ENCODE data around the gene PCK1.

The PCK1 gene

DNA sequence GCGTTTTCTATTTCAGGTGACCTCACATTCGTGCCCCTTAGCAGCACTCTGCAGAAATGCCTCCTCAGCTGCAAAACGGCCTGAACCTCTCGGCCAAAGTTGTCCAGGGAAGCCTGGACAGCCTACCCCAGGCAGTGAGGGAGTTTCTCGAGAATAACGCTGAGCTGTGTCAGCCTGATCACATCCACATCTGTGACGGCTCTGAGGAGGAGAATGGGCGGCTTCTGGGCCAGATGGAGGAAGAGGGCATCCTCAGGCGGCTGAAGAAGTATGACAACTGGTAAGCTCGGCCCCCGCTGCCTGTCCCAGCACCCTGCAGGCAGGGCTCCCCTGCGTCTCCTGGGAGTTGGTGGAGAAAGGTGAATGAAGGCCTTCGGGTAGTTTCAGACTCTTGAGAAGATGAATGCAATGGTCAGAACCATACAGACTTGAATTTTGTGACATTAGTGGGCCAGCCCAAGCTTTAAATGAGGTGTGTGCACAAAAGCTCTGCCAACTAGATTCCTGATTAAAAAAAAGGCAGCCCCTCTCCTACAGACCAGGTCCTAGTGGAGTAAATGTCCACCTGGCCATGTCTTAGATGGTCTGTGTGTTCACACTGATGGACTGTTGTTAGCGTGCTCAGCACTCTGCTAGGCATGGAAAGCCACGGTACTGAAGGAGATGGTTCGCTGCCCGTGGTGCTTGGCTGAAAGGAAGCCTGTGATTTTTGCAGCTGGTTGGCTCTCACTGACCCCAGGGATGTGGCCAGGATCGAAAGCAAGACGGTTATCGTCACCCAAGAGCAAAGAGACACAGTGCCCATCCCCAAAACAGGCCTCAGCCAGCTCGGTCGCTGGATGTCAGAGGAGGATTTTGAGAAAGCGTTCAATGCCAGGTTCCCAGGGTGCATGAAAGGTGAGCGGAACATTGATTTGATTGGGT lies 708 bp downstream of the PCK1 start:
- FAIRE-seq, result no peak

DNA sequence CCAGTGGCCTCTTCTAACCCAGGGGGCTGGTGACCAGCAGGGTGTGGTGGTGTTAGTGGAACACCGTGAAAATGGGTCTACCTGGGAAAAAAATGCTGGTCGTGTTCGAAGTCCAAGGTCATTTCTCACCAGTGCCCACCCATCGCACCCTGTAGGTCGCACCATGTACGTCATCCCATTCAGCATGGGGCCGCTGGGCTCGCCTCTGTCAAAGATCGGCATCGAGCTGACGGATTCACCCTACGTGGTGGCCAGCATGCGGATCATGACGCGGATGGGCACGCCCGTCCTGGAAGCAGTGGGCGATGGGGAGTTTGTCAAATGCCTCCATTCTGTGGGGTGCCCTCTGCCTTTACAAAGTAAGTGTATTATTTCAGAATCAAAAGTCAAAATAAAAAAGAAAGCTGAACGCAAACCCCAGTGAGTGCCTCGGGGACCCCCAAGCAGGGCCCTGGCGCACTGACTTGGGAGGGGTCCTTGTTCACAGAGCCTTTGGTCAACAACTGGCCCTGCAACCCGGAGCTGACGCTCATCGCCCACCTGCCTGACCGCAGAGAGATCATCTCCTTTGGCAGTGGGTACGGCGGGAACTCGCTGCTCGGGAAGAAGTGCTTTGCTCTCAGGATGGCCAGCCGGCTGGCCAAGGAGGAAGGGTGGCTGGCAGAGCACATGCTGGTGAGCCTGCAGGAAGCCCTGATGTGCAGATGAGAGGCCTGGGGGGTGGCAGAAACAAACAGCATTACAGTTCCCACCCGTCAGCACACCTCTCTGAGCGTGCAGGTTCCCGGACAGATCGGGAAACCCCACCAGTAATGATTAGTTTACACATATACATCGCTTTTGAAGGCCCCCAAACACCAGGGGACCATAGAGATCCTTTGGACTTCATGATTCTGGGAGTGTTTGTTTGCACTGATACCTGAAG lies 1.9 kb downstream of the PCK1 start:
- FAIRE-seq, result no peak

DNA sequence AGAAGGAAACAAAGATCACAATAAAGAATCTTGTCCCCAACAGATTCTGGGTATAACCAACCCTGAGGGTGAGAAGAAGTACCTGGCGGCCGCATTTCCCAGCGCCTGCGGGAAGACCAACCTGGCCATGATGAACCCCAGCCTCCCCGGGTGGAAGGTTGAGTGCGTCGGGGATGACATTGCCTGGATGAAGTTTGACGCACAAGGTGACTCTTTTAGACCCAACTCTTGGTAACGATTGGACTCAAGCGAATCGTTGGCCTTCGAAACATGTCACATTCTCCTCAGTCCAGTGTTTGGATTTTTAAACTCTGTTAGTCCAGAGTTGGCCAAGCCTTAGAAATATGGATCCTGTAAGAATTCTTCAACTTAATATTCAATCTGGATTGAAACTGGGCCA lies 2.6 kb downstream of the PCK1 start:
- no peak for FAIRE-seq

DNA sequence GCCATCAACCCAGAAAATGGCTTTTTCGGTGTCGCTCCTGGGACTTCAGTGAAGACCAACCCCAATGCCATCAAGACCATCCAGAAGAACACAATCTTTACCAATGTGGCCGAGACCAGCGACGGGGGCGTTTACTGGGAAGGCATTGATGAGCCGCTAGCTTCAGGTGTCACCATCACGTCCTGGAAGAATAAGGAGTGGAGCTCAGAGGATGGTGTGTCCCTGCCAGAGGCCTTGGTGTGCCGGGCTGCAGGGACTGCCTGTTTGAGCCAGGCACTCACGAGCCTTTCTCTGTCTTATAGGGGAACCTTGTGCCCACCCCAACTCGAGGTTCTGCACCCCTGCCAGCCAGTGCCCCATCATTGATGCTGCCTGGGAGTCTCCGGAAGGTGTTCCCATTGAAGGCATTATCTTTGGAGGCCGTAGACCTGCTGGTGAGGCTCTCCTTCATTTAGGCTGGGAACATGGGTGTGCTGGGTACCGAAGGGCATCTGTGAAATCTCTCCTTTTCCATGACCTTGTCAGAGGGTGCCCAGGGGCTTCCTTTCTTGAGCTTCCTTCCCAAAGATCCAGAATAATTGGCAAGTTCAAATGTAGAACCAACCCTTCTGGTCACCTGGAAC lies 3.4 kb downstream of the PCK1 start:
- FAIRE-seq, result no peak

DNA sequence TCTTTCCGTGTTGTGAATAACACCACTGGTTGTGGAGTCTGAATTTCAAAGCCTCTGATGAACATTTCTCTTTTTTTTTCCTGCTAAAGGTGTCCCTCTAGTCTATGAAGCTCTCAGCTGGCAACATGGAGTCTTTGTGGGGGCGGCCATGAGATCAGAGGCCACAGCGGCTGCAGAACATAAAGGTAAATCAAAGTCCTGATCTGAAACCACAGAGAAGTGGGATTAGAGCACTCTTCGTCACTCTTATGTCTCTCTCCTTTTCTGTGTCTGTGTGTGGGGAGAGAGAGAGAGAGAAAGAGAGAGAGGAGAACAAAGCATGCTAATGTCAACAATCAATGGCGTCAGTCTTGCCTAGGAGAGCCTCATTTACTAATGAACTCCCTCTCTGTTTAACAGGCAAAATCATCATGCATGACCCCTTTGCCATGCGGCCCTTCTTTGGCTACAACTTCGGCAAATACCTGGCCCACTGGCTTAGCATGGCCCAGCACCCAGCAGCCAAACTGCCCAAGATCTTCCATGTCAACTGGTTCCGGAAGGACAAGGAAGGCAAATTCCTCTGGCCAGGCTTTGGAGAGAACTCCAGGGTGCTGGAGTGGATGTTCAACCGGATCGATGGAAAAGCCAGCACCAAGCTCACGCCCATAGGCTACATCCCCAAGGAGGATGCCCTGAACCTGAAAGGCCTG lies 4.2 kb downstream of the PCK1 start:
- no peak for FAIRE-seq

- FAIRE-seq, result no peak
These were observed 5.5 kb downstream of the PCK1 start for GRCh38 chr20:57566399-57566798.

DNA sequence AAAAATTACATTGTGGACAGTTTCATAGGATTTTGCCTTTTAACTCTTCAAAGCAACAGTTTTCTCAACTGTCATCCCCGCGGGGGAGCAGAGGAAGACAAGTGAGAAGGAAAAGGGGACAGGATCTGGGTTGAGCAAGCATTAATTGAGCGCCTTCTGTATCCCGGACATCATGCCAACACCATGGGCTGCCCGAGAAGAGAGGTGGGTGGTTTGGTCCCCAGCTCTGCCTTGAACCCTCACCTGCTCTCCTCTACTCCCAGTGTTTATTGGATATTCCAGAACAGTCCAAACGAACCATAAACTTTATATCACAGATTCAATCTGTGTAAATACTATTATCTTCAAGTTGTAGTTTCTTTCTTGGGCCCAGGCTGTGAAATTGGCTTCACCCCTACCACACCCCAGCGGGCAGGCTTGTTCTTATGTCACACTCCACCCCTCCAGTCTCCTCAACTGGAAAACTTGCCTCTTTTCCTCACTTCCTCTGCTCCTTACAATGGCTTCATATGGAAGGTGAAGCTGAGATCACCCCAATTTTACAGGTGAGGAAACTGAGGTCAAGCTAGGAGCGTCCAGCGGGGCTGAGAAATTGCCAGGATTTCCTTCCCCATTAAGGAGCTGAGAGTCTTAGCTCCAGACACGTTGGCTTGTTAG lies 6.0 kb downstream of the PCK1 start:
- no peak for FAIRE-seq

- FAIRE-seq, result no peak
These were observed 6.7 kb downstream of the PCK1 start for GRCh38 chr20:57567471-57568079.

- no peak for FAIRE-seq
These were observed 7.4 kb downstream of the PCK1 start for GRCh38 chr20:57568088-57568896.

- no peak for FAIRE-seq
These were observed 8.1 kb downstream of the PCK1 start for GRCh38 chr20:57568960-57569359.

DNA sequence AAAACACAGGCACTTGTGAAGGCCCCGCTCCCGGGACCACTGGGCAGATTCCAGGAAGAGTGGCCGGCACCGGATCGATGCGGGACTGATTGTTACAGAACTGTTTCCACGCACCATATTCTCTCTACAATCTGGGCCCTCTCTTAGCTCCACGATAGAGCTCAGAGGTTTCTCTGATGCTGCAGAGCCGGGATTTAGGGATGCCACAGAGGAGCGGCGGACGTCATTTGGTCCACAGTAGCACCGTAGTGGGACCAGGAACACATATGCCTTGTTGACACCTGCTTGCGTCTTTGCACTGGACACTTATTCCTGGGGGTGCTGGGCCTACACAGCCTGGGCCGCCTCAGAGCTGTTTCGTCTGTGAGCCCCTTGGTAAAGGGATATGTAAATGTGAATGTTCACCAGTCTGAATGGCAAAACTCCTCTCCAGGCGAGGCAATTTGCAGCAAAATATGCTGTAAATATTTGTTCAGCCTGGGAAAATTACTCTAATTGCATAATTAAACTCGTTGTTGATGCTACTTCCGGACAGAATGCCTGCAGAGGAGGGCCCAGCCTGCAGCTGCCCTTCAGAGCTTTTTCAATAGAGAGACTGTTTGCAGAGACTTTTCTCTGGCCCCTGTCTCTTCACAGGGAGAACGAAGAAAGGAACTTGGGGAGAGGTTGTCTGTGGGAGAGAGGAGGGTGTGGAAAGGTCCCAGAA lies 9.4 kb downstream of the PCK1 start:
- FAIRE-seq, result no peak

- no peak for FAIRE-seq
These were observed 10.0 kb downstream of the PCK1 start for GRCh38 chr20:57570920-57571319.

GRCh38 chr20:57571782-57572416 lies 11.0 kb downstream of the PCK1 start:
- no peak for FAIRE-seq

GRCh38 chr20:57573242-57573641 lies 12.3 kb downstream of the PCK1 start:
- FAIRE-seq, result no peak

DNA sequence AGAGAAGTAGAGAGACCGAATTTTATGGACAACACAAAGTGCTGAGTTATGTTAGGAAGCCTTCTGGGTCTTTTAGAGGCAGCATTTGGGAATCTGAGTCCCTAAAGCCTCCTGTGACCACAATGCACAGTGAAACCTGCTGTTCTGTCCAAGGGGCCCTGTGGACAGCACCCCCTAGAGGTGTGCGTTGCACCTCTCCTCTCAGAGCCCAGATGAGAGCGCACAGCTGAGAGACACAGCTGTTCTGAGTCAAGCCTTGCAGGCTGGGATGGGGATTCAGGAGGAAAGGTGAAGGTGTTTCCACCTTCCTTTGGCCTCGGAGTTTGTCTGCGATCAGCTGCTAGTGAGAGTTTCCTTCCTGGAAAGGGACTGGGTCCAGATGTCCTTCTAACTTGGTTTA lies 13.0 kb downstream of the PCK1 start:
- no peak for FAIRE-seq

GRCh38 chr20:57574954-57575353 lies 14.0 kb downstream of the PCK1 start:
- no peak for FAIRE-seq

- no peak for FAIRE-seq
These were observed 15.1 kb downstream of the PCK1 start for GRCh38 chr20:57576002-57576401.

DNA sequence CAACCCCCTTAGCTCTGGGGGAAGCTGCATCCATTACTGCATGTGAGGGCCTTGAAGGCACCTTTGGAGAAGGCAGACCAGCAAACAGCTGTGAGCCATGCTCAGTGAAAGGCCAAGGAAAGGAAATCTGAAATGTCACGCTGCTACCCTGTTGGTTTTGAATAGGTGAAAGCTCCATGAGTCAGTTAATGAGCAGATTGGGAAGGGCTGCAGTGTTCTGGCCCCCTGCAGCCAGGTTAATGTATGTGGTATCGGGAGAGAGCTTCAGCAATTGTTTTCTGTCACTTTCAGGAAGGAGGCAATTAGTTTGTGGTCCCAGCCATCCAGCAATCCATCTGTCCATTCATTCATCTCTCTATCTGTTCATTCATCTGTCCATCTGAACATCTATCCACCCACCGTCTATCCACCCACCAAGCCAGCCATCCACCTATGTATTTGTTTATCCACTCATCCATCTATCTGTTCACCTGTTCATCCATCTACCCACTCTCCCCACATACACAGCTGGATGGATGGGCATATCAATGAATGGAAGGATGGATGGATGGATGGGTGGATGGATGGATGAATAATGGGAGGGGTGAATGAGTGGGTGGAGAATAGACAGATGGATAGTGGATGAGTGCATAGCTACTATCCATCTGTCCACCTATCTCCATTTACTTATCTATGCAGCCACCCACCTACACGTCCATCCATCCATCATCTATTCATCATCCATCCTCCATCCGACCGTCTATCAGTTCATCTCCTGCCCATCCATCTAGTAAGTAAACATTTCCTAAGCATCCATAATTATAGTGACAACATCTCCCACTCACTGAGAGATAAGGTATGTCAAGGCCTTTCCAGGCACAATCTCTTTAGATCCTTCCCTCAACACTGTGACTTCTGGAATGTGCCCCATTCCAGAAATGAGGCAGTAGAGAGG lies 16.0 kb downstream of the PCK1 start:
- no peak for FAIRE-seq
